Fibroblast of lung (primary cell): ENCODE data around the gene STAM.

Experiments used
- CTCF ChIP-seq, 2 donors: IDR thresholded peaks in 1 of 2; conservative IDR thresholded peaks in 1 of 2; 1 replicate in 1 of 2; 2 replicates in 1 of 2; pipeline ENCODE4 v1.5.1; 2011 to 2012; ENCODE audit warnings: low read length in 2 of 2, control low read depth in 1 of 2, inconsistent platforms in 1 of 2, low read depth in 1 of 2, mild to moderate bottlenecking in 1 of 2
- EZH2 ChIP-seq: IDR thresholded peaks from 2 replicates; pipeline ENCODE4 v1.5.1; 2012; ENCODE audit warnings: low read length, control low read depth, mild to moderate bottlenecking; ENCODE audit errors: missing control alignments

- TF ChIP-seq CTCF (conservative IDR thresholded peaks at IDR 0.05 in 1 of 2, IDR thresholded peaks at IDR 0.05 in 1 of 2; ENCODE audit: low read depth in 1 of 2, low read length in 2 of 2), result no peak
- no peak for TF ChIP-seq EZH2
Observed at GRCh38 chr10:17644485-17644943, 563 bp downstream of the STAM start.
